Fibroblast of skin of left biceps (primary cell): ENCODE measurements around the gene XPNPEP1.

Source experiments
- DNase-seq, 2 experiments: peaks; one replicate each; pipeline ENCODE4 v3.0.0-alpha.2; 2013; ENCODE audit warnings: low read depth in 2 of 2

XPNPEP1 gene

GRCh38 chr10:109922976-109923921 lies at the start of gene XPNPEP1:
TSS of gene XPNPEP1 (minus strand) at chr10:109923511. CDS start at chr10:109923433, 78 bp downstream.
- peak; percentile 58 to 62 for DNase-seq

DNA sequence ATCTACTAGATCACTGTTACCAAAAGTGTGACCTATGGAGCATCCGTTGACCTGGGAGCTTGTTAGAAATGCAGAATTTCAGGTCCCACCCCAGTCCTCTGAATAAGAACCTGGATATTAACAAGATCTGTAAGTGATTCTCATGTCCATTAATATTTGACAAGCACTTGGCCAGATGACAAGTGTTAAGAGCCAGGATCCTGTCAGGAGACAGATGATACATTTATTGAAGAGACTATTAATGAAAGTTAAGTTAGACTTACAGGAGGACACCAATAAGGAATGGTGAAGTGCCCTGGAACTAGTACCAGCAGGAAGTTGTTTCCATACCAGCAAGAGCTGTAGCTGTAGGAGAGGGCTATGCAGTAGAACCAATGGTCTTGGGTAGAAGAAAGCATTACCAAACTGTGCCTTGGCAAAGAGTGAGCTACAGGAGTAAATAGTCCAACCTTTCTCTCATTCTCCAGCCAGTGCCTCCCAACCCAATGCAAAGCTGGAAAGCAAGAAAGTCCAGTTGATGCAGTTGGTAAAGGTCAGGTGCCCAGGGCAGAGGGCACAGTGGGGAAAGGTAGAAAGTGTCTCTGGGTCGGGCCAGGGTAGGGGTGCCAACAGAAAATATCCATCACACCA lies 49.2 kb upstream of the XPNPEP1 start:
- no peak for DNase-seq

- no peak for DNase-seq
Observed at GRCh38 chr10:109971634-109972033, 48.3 kb upstream of the XPNPEP1 start.

DNA sequence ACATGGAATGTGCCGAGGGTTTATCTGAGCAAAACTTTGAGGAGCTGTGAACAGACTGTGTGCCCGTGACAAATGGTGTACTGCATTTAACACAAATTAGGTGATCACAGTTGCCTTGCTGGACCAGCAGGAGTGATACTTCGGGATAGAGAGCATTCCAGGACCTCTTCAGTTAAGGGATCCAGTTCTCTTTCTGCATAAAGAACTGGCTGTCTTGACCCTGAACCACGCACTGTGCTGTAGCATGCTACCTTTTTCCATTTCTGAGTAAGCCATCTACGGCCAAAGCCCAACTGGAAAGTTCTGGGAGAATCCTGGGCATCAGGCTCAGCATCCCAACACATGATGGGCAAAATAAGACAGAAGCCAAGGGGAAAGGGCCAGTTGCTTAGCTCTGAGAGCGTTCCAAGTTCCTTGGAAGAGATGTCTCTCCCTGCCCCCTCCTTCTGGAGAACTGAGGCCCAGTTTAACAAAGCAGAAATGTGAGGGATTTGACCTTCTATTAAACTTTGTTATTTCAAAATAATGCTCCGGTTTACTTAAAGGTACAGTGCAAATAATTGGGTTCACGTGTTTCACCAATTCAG lies 46.5 kb upstream of the XPNPEP1 start:
- no peak for DNase-seq

DNA sequence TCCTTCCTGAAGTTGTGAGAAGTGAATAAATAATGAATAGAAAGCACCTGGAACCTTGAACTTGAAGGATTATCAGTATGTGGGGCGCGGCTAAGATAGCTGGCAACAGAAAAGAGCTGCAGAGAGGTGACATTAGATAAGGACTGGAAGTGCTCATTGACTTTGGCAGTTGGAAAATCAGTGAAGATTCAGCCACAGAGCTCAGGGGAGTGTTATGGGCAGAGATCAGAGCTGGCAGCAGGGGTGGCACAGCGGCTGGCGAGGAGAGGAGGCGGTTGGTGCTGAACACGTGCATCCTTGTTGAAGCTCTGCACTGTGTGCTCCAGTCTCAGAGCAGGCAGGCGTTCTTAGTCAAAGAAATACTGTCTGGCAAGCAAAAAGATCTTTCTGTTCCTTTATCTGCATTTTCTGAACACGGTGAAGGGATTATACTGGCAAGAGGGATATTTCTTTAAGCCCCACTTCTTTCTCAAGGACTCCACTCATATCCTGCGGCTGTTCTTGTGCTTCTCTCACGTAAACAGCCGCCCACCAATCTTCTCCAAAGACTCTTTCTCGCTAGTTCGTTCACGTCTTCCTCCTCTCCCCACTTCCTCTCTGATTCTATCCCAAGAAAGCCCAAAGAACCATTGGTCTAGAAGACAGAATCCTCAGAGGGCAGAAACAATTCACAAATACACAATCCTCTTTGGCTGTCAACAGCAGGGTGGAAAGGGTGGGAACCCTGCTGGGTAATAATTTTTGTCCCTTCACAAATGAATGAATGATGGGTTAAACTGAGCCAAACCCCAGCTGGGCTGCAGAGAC lies 45.8 kb upstream of the XPNPEP1 start:
- DNase-seq, result no peak

GRCh38 chr10:109967739-109968088 lies 44.4 kb upstream of the XPNPEP1 start:
- no peak for DNase-seq

DNA sequence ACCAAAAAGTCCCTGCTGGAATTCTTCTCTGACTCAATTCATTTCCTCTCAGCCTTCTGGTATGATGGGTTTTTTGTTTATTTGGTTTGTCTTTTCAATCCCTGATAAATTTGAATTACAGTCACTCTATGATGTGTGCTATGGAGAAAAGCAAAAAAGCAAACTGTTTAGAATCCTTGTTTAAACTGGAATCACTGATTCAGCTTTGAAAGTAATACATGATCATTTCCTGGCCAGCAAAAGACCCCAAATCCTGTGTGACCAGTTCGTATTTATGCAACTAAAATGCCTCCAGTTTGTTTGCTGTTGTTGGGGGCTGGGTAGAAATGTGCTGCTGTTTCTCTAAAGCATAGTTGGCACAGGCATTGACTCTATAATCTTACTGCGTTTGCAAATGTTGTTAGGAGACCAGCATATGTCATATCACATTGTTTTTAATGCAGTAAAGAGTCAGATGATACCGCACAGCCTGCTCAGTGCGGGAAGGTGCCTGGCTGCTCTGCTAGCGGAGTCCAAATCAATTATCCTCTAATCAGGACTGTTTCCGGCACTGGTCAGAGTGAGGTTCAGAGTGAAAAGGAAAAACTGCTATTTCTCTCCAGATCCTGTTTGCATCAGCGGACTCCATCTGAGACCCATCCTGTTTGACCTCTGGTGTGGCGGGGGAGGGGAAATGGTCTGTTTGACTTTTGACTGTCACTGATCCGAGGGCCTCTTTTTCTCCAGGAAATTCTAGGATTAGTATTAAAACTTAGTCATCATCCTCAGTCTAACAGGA lies 43.8 kb upstream of the XPNPEP1 start:
- DNase-seq, result no peak

- DNase-seq, result no peak
Observed at GRCh38 chr10:109964318-109964717, 41.0 kb upstream of the XPNPEP1 start.

DNA sequence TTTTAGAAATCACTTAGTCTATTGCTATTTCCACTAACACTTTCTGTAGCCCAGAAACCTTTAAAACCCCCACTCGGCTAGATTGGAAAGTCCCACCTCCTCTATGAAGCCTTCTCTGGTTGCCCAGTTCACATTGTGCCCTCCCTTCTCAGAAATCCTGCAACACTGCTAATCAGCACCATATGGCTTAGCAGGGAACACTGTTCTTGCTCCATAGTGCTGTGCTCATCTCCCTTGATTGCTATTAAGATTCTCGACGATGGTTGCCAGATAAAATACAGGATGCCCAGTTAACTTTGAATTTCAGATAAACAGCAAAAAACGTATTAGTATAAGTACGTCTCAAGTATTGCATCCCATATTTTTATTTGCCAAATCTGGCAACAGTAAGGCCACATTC lies 40.1 kb upstream of the XPNPEP1 start:
- DNase-seq, result no peak

- no peak for DNase-seq
Observed at GRCh38 chr10:109962247-109962646, 38.9 kb upstream of the XPNPEP1 start.

DNA sequence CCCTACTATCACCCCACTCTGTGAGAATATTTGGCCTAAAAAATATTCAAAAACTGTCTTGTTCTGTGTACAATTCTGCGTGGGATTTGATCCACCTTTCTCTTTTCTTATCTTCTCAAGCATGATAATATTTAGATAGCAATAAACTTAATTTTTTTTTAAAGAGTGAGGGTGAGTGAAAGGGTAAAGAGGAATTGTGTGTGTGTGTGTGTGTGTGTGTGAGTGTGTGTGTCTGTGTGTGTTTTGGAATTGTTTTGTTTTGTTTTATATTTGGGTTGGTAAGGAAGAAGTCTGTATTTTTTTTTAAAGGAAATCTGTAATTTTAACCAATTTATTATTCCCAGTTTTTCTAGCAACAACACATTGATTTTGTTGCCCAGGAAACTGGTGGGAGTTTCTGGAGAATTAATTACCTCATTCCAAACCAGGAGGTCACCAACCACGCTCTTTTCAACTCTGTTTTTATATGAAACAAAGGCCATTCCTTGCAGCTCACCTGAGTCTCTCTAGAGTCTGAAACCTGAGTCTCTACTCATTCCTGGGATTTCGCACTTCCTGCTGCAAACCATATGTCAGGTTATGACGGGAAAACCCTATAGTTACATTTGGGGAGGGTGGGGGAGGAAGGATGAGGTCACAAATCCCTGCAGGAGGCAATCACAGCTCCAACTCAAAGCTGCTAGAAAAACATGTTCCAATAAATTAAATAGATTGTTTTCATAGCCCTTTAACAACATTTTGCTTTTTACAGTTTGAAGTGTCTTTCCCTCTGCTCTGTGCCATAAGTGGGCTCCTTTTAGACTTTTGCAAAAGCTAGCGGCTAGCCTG lies 38.1 kb upstream of the XPNPEP1 start:
- no peak for DNase-seq

- DNase-seq, result no peak
Observed at GRCh38 chr10:109960682-109961081, 37.4 kb upstream of the XPNPEP1 start.

DNA sequence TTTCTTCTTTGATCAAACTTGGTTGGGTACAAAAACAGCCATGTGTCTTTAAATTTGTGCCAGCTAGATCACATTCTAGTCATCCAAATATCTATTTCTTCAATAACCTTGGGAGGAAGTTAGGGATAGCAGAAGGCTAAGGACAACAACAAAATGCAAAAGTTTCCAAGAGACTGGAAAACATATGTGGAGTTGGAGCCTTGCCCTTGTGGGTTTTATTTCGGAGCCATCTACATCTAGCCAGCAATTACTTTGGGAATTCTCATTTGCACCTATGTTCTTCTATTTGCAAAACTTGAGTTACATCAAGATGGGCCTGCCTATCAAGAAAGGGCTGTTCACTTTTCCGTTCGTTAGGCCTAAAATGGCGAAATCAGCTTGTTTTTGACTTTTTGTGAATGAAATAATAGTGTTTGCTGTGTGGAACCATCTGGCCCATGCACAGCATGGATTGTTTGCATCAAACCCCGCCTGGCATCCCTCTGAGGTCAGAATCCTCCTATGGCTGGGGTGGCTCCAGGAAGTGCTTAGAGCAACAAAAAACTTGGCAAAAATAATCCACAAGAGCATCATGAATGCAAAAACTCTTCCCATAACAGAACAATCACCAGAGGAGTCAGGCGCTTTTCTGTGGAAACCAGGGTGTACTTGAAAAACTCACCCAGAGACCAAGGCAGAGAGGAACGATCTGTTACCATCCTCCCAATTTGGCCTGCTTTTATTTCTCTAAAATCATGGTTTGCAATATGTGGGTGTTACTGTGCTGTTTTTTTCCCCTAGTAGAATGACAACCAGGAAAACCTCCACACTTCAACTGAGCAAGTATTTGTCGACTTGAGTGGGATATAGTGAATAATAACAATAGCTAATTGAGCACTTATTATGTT lies 36.2 kb upstream of the XPNPEP1 start:
- DNase-seq, result no peak

DNA sequence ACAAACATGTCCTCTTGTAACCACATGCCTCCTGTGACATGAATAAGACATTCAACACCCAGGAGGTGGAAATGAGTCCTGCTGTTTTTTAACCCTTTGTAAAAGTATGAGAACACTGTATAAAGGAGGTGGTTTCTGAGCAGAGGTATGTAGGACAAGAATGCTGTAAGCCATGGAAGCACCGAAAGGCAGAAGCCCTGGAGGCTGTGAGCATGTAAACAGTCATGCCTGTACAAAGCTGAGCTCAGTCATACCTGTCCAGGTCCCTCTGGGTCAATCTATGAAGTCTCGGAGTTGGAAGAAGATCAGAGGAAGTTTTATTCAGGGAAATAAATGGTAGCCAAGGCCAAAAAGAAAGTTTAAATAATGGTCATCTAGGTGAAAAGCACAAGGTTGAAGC lies 34.7 kb upstream of the XPNPEP1 start:
- no peak for DNase-seq

DNA sequence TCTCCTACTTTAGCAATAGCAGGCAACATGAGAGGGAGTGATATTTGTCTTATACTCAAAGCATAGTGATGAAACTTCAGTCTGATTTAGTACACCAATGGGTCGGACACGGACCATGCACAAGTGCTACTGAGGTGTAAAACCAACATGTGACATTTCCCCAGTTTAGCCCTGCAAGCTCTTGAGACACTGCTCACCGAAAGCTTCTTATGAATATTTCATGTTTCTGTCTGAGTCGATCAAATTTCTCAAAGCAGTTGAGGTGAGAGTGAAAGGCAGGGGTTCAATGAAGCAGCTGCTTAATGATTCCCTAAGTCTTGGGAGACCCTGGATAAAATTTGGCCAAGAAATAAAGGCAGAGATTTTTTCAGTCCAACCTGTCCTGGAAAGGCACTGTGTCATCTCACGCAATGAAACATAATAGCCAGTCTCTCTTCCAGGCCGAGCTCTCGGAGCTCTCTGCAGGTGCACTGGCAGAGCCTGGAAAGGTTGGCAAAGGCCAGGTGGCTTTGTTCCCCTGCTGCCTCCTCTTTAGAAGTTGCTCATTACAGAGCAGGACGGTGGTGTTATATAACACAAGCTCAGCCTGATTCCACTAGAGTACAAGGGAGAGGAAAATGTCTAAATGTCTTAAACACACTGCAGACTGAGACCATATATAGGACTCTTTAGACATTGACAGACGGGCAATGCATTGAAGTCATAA lies 33.9 kb upstream of the XPNPEP1 start:
- DNase-seq, result no peak

GRCh38 chr10:109956454-109957091 lies 33.3 kb upstream of the XPNPEP1 start:
- no peak for DNase-seq

- DNase-seq, result no peak
Observed at GRCh38 chr10:109953766-109954165, 30.5 kb upstream of the XPNPEP1 start.

DNA sequence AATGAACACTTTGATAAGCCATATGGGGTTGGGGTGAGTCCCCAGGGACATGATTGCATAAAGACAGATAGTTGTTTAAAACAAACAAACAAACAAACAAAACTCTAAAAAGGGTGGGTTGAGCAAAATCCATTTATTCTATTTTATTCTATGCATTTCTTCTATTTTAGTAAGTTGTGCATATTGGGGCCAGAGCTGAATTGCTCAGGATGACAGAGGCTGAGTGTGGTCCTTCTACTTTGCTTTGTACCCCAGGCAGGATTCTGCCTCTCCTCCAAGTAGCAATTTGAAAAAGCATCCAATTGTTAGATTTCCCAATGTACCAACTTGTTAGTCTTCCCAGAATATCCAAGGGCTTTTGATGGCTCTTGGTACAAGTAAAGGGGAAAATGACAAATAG lies 29.2 kb upstream of the XPNPEP1 start:
- DNase-seq, result no peak
